Endothelial cell of umbilical vein (primary cell): ENCODE measurements around the gene CLDN16.

Experiments
- CTCF ChIP-seq, 2 donors: IDR thresholded peaks; 1 replicate in 1 of 2; 2 replicates in 1 of 2; pipeline ENCODE4 v1.5.1; 2011; ENCODE audit warnings: low read length in 2 of 2, mild to moderate bottlenecking in 2 of 2, moderate library complexity in 2 of 2, control low read depth in 1 of 2, inconsistent platforms in 1 of 2, low read depth in 1 of 2; ENCODE audit not compliant: insufficient read depth in 1 of 2; ENCODE audit errors: extremely low read depth in 1 of 2
- EZH2 ChIP-seq: IDR thresholded peaks from 2 replicates; pipeline ENCODE4 v1.6.1; 2012; ENCODE audit warnings: borderline replicate concordance, low read depth, mild to moderate bottlenecking, moderate library complexity, low read length, inconsistent platforms; ENCODE audit not compliant: severe bottlenecking
- POLR2AphosphoS5 ChIP-seq: IDR thresholded peaks from 2 replicates; pipeline ENCODE4 v1.6.1; 2012; ENCODE audit warnings: low read depth, mild to moderate bottlenecking, control low read depth, low read length, moderate library complexity; ENCODE audit not compliant: insufficient read depth

GRCh38 chr3:190361791-190362190, 26.2 kb upstream of the CLDN16 start:
- TF ChIP-seq CTCF (IDR thresholded peaks at IDR 0.05; ENCODE audit: extremely low read depth in 1 of 2, insufficient read depth in 1 of 2, low read depth in 1 of 2, low read length in 2 of 2) = no peak
- no peak for TF ChIP-seq POLR2AphosphoS5
- no peak for TF ChIP-seq EZH2
